ENCODE measurements around the gene PHF20. TPM values are rescaled to one million over a fixed set of nuclear protein-coding genes. Genes with fewer than 3 reads are reported as not detected.

PHF20 gene
- total and polyA plus RNA-seq, 2 of the 8 experiments (the other 6 are each of a cell fraction or from before 2014, with no cell fraction given): 25.6 to 70.1 TPM

- Histone ChIP-seq H2BK120ac (replicated peaks; ENCODE audit: low read depth, low read length) (no peak overlapping the region), H2BK15ac (ENCODE audit: low read length) (no peak overlapping the region), H3K18ac (ENCODE audit: extremely low read depth, low read length) (no peak overlapping the region), H4K91ac (replicated peaks; ENCODE audit: insufficient read length, low read length) (no peak overlapping the region), H4K20me1 (replicated peaks in 1 of 2; ENCODE audit: control insufficient read depth in 1 of 2, insufficient read depth in 2 of 2, low read length in 2 of 2) (peaks cover 0 to 4% of the 10 kb centered on the region in 2 experiments), H2AK5ac (ENCODE audit: low read depth, low read length) (no peak overlapping the region), H3K27ac (ENCODE audit: low read depth, low read length) (no peak overlapping the region), H2BK20ac (ENCODE audit: low read length) (no peak overlapping the region), H2AFZ (ENCODE audit: low read length) (no peak overlapping the region), H3K79me1 (ENCODE audit: low read depth, low read length) (peaks cover 4% of the 10 kb centered on the region; the same call in 1 of the 2 replicates), H2BK5ac (ENCODE audit: low read depth, low read length) (no peak overlapping the region; the same call in 1 of the 2 replicates), H3K4me3 (ENCODE audit: extremely low read depth in 1 of 4, insufficient read depth in 2 of 4, low read depth in 3 of 4, low read length in 4 of 4) (no peak overlapping the region), H3K4me2 (ENCODE audit: insufficient read depth in 1 of 2, low read depth in 2 of 2, low read length in 2 of 2) (no peak overlapping the region), H3K79me2 (ENCODE audit: control insufficient read depth in 1 of 2, insufficient read depth in 2 of 2, low read length in 2 of 2) (no peaks in the 10 kb centered on the region; a peak in 1 of 4 replicates), H3K4me1 (replicated peaks in 1 of 4; ENCODE audit: control insufficient read depth in 3 of 4, insufficient read depth in 4 of 4, low read length in 3 of 4) (peaks cover 0 to 2% (median under 1%) of the 10 kb centered on the region in 4 experiments; a peak in 1 of 7 replicates), H3K56ac (replicated peaks; ENCODE audit: insufficient read length, low read depth, low read length) (no peak overlapping the region), H3K4ac (replicated peaks; ENCODE audit: insufficient read length, low read depth, low read length) (no peak overlapping the region), H2BK12ac (ENCODE audit: low read depth, low read length) (no peak overlapping the region), H3K9ac (replicated peaks in 1 of 4; ENCODE audit: extremely low read depth in 1 of 4, low read depth in 3 of 4, low read length in 3 of 4) (no peak overlapping the region), H3K14ac (ENCODE audit: insufficient read length) (no peak overlapping the region), H4K8ac (ENCODE audit: extremely low read depth, insufficient read depth, low read length) (no peak overlapping the region), H3K9me3 (ENCODE audit: insufficient read depth in 2 of 2, low read depth in 1 of 2, low read length in 1 of 2) (no peaks in the 10 kb centered on the region), H3K36me3 (ENCODE audit: control insufficient read depth in 2 of 4, insufficient read depth in 4 of 4, low read length in 3 of 4) (peaks cover 3 to 12% (median 6%) of the 10 kb centered on the region in 4 experiments; a peak in 5 of 8 replicates), H3K27me3 (replicated peaks in 1 of 4; ENCODE audit: control insufficient read depth in 3 of 4, extremely low read depth in 1 of 4, insufficient read depth in 3 of 4, low read length in 3 of 4) (no peaks in the 10 kb centered on the region), H3K23me2 (ENCODE audit: low read depth, low read length) (no peaks in the 10 kb centered on the region), H3K23ac (ENCODE audit: insufficient read length) (no peak overlapping the region), H4K5ac (ENCODE audit: insufficient read length, low read depth, low read length) (no peak overlapping the region)
- POLR2A ChIA-PET (ENCODE audit: partially characterized antibody): interaction anchor here (0.7 to 1.5 kb wide), 2 partner anchors 159 to 185 kb away, joined by 4 to 5 read pairs; no protein-coding TSS in a partner anchor
- FAIRE-seq (no peak), DNase-seq (ENCODE audit: low read depth in 1 of 2, low spot score in 2 of 2) (no peak)
- 97% methylated on average over 4 of the region's 4 CpGs; no CpG with 5 or more reads in 1 of the 2 experiments for WGBS, 2 experiments (ENCODE audit: extremely low coverage in 1 of 2, insufficient coverage in 1 of 2, insufficient read length in 1 of 2, insufficient replicate concordance in 2 of 2, low coverage in 1 of 2, low lambda C conversion rate in 2 of 2, missing lambda C conversion rate in 1 of 2)
- CTCF ChIA-PET (ENCODE audit: partially characterized antibody): interaction anchor here (0.6 kb wide), 1 partner anchor 363 kb away, joined by 3 read pairs; no protein-coding TSS in a partner anchor
- TF ChIP-seq TCF12 (IDR thresholded peaks at IDR 0.05; ENCODE audit: low read depth, low read length): no peak
- TF ChIP-seq ASH2L (IDR thresholded peaks at IDR 0.05; ENCODE audit: low read length): no peak
Observed at GRCh38 chr20:35901678-35902544, 130.1 kb downstream of the PHF20 start.
